Gastroesophageal sphincter (tissue), 4 donors: ENCODE data around the gene CTNNA1. TPM values are rescaled to one million over a fixed set of nuclear protein-coding genes. Genes with fewer than 3 reads are reported as not detected.

ENCODE experiments used
- ATAC-seq: fragments of 150-250 bp; one replicate; pipeline ENCODE4 v1.9.1; 2016; ENCODE audit warnings: mild to moderate bottlenecking, moderate library complexity
- H3K27ac ChIP-seq, 4 donors: fragments of 200-600 bp; sonication (generic) in 3 of 4; 1 replicate in 3 of 4; 2 replicates in 1 of 4; pipeline ENCODE4 v1.5.1; 2016 to 2019
- H3K27me3 ChIP-seq: fragments of 200-600 bp; sonication (generic); one replicate; pipeline ENCODE4 v1.5.1; 2019
- H3K36me3 ChIP-seq, 2 donors: fragments of 200-600 bp; sonication (generic); one replicate each; pipeline ENCODE4 v1.5.1; 2019; ENCODE audit warnings: control low read depth in 1 of 2
- H3K4me1 ChIP-seq, 3 donors: fragments of 200-600 bp; sonication (generic); 1 replicate in 2 of 3; 2 replicates in 1 of 3; pipeline ENCODE4 v1.5.1; 2016 to 2019; ENCODE audit warnings: control low read depth in 2 of 3
- H3K4me3 ChIP-seq, 2 donors: fragments of 200-600 bp; sonication (generic); one replicate each; pipeline ENCODE4 v1.5.1; 2019; ENCODE audit warnings: mild to moderate bottlenecking in 1 of 2, moderate library complexity in 1 of 2
- H3K9me3 ChIP-seq, 3 donors: fragments of 200-600 bp; sonication (generic); one replicate each; pipeline ENCODE4 v1.5.1; 2017 to 2019; ENCODE audit warnings: control low read depth in 2 of 3
- CTCF ChIP-seq, 4 experiments: fragments of 200-600 bp in 2 of 4; fragments of 450-650 bp in 2 of 4; sonication (generic) in 1 of 4; IDR thresholded peaks; one replicate each; pipeline ENCODE4 v1.5.1; 2017 to 2019; ENCODE audit warnings: antibody characterized with exemption in 4 of 4, mild to moderate bottlenecking in 2 of 4, moderate library complexity in 2 of 4
- EP300 ChIP-seq: sonication (generic); formaldehyde crosslinking; IDR thresholded peaks from one replicate; pipeline ENCODE4 v1.6.1; 2017; ENCODE audit warnings: antibody characterized with exemption, mild to moderate bottlenecking
- POLR2A ChIP-seq, 2 donors: fragments of 450-650 bp; IDR thresholded peaks; one replicate each; pipeline ENCODE4 v1.6.1; 2017; ENCODE audit warnings: antibody characterized with exemption in 2 of 2, mild to moderate bottlenecking in 2 of 2, moderate library complexity in 1 of 2
- POLR2AphosphoS5 ChIP-seq: sonication (generic); formaldehyde crosslinking; IDR thresholded peaks from one replicate; pipeline ENCODE4 v1.6.1; 2017; ENCODE audit warnings: antibody characterized with exemption
- WGBS, 2 donors: methylation state at CpG; one replicate each; pipeline ENCODE4 v1.1.5; 2018; ENCODE audit warnings: low coverage in 1 of 2; 5-methylcytosine and 5-hydroxymethylcytosine counted together
- total RNA-seq, 4 donors: library from RNA; depleted of rRNA; stranded (reverse); fragments of >200 nt; gene quantifications; one replicate each; pipeline ENCODE4 v1.1.0, GENCODE V29; 2016

Gene CTNNA1
- total RNA-seq, 4 donors from 2014 or later: 289 to 425 (median 365) TPM

- WGBS, 2 donors: 76 to 100% methylated on average over 3 to 4 of the region's 22 CpGs
- Histone ChIP-seq H3K4me1 (peaks cover 0 to 7% (median 0%) of the 10 kb centered on the region in 3 donors), H3K9me3 (no peaks in the 10 kb centered on the region), H3K27ac (peak overlapping the region in 3 of 4 donors; percentile 43 to 54 (median 50)), H3K4me3 (no peak overlapping the region), H3K27me3 (no peaks in the 10 kb centered on the region), H3K36me3 (peaks cover 0 to 56% of the 10 kb centered on the region in 2 donors)
- TF ChIP-seq EP300 (no peak), POLR2AphosphoS5 (peak; percentile 27)
- peak; percentile 32 for ATAC-seq
Observed at GRCh38 chr5:138936225-138936967, 183.2 kb downstream of the CTNNA1 start.

- 83% methylated on average over 1 of the region's 2 CpGs; no CpG with 5 or more reads in 1 of the 2 donors for WGBS, 2 donors
- Histone ChIP-seq H3K27me3 (no peaks in the 10 kb centered on the region), H3K4me3 (no peak overlapping the region), H3K9me3 (no peaks in the 10 kb centered on the region), H3K36me3 (peaks cover 0 to 50% of the 10 kb centered on the region in 2 donors), H3K27ac (peak overlapping the region in 3 of 4 donors; percentile 11 to 37 (median 28)), H3K4me1 (peaks cover 0 to 7% (median 0%) of the 10 kb centered on the region in 3 donors)
- no peak for TF ChIP-seq POLR2A (IDR thresholded peaks at IDR 0.05)
- TF ChIP-seq POLR2AphosphoS5: no peak
- TF ChIP-seq EP300: no peak
- no peak for TF ChIP-seq CTCF (IDR thresholded peaks at IDR 0.05)
- peak; percentile 5 for ATAC-seq
Observed at GRCh38 chr5:138936968-138937345, 183.7 kb downstream of the CTNNA1 start.

GRCh38 chr5:138937392-138938387 lies 184.5 kb downstream of the CTNNA1 start:
- H3K27me3 ChIP-seq: no peaks in the 10 kb centered on the region
- TF ChIP-seq EP300 (no peak), POLR2A (IDR thresholded peaks at IDR 0.05) (no peak), CTCF (IDR thresholded peaks at IDR 0.05) (no peak), POLR2AphosphoS5 (no peak)
- H3K4me1 ChIP-seq: peaks cover 0 to 7% (median 0%) of the 10 kb centered on the region in 3 donors
- no peaks in the 10 kb centered on the region for H3K9me3 ChIP-seq
- no peak overlapping the region for H3K4me3 ChIP-seq
- peak; percentile 20 for ATAC-seq
- 78 to 85% methylated on average over 7 to 20 of the region's 25 CpGs for WGBS, 2 donors
- H3K27ac ChIP-seq: peak overlapping the region in 3 of 4 donors; percentile 11 to 37 (median 28)
- H3K36me3 ChIP-seq: peaks cover 0 to 43% of the 10 kb centered on the region in 2 donors

- WGBS, 2 donors: 83 to 87% methylated on average over 4 to 5 of the region's 5 CpGs
Observed at GRCh38 chr5:138938526-138938925, 185.3 kb downstream of the CTNNA1 start.

More at GRCh38 chr5:138938526-138938925, 185.3 kb downstream of the CTNNA1 start:
- TF ChIP-seq EP300 (no peak), POLR2AphosphoS5 (no peak), POLR2A (IDR thresholded peaks at IDR 0.05) (no peak), CTCF (IDR thresholded peaks at IDR 0.05) (no peak)
- Histone ChIP-seq H3K9me3 (no peaks in the 10 kb centered on the region), H3K27ac (no peak overlapping the region), H3K36me3 (peaks cover 0 to 41% of the 10 kb centered on the region in 2 donors), H3K4me3 (no peak overlapping the region), H3K27me3 (no peaks in the 10 kb centered on the region), H3K4me1 (peaks cover 0 to 7% (median 0%) of the 10 kb centered on the region in 3 donors)
- ATAC-seq: no peak
